ENCODE results near the gene CECR2.
A peak's percentile ranks its signal among the peaks of the same experiment; 100 is the strongest.

CECR2 gene

DNA sequence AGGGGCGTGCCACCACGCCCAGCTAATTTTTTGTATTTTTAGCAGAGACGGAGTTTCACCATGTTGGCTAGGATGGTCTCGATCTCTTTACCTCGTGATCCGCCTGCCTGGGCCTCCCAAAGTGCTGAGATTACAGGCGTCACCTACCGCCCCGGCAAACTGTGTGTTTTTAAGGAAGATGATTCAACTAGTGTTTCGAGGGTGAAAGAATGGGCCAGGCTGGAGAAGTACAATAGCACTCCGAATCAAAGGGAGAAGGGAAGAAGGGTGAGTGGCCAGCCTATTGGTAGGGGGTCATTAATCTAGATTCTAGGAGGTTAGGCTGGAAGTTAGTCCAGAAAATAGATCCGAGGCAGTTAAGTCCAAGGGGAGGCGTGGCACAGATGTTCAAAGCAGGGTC lies 2.9 kb upstream of the CECR2 start:
- H3K27me3 ChIP-seq (replicated peaks in 2 of 5; ENCODE audit: control insufficient read depth in 4 of 5, insufficient read depth in 5 of 5, low read length in 4 of 5): peaks cover 9 to 65% (median 27%) of the 10 kb centered on the region in 5 experiments

GRCh38 chr22:17366830-17367229 lies 2.4 kb upstream of the CECR2 start:
- Histone ChIP-seq H3K4me1 (ENCODE audit: control extremely low read depth in 1 of 4, control insufficient read depth in 4 of 4, insufficient read depth in 4 of 4, low read length in 3 of 4) (peaks cover 3 to 28% (median 25%) of the 10 kb centered on the region in 4 experiments), H3K36me3 (ENCODE audit: control insufficient read depth in 4 of 4, insufficient read depth in 4 of 4, low read length in 3 of 4) (no peaks in the 10 kb centered on the region), H3K9me3 (ENCODE audit: control extremely low read depth in 1 of 5, control insufficient read depth in 4 of 5, insufficient read depth in 2 of 5, low read depth in 1 of 5, low read length in 4 of 5) (no peaks in the 10 kb centered on the region), H3K27me3 (replicated peaks in 2 of 5; ENCODE audit: control insufficient read depth in 4 of 5, insufficient read depth in 5 of 5, low read length in 4 of 5) (peaks cover 14 to 70% (median 31%) of the 10 kb centered on the region in 5 experiments), H3K27ac (ENCODE audit: insufficient read depth in 1 of 2, low read depth in 1 of 2, low read length in 2 of 2, poor library complexity in 1 of 2, severe bottlenecking in 2 of 2) (no peak overlapping the region), H3K4me3 (ENCODE audit: control insufficient read depth in 1 of 7, extremely low read depth in 1 of 7, insufficient read depth in 4 of 7, low read depth in 2 of 7, low read length in 6 of 7) (no peak overlapping the region)
- ChIA-PET POLR2A (no interaction called here), CTCF (interaction anchor here (1.4 kb wide), 1 partner anchor 134 kb away, joined by 5 read pairs; no protein-coding TSS in a partner anchor)
- no peak for DNase-seq
- WGBS (ENCODE audit: insufficient coverage): no CpG with 5 or more reads among the region's 11 CpGs

More for the DNA sequence above, 2.9 kb upstream of the CECR2 start:
- ChIA-PET CTCF (interaction anchor here (0.8 to 0.9 kb wide), 3 partner anchors 17 to 155 kb away, joined by 3 read pairs; partner anchors contain the start of gene ADA2), POLR2A (no interaction called here)
- no peak for DNase-seq
- Histone ChIP-seq H3K9me3 (ENCODE audit: control extremely low read depth in 1 of 5, control insufficient read depth in 4 of 5, insufficient read depth in 2 of 5, low read depth in 1 of 5, low read length in 4 of 5) (no peaks in the 10 kb centered on the region), H3K4me1 (ENCODE audit: control extremely low read depth in 1 of 4, control insufficient read depth in 4 of 4, insufficient read depth in 4 of 4, low read length in 3 of 4) (peaks cover 3 to 28% (median 25%) of the 10 kb centered on the region in 4 experiments), H3K4me3 (ENCODE audit: control insufficient read depth in 1 of 7, extremely low read depth in 1 of 7, insufficient read depth in 4 of 7, low read depth in 2 of 7, low read length in 6 of 7) (no peak overlapping the region), H3K27ac (ENCODE audit: insufficient read depth in 1 of 2, low read depth in 1 of 2, low read length in 2 of 2, poor library complexity in 1 of 2, severe bottlenecking in 2 of 2) (no peak overlapping the region), H3K36me3 (ENCODE audit: control insufficient read depth in 4 of 4, insufficient read depth in 4 of 4, low read length in 3 of 4) (no peaks in the 10 kb centered on the region)
- WGBS (ENCODE audit: insufficient coverage): 93% methylated on average over 13 of the region's 13 CpGs

DNA sequence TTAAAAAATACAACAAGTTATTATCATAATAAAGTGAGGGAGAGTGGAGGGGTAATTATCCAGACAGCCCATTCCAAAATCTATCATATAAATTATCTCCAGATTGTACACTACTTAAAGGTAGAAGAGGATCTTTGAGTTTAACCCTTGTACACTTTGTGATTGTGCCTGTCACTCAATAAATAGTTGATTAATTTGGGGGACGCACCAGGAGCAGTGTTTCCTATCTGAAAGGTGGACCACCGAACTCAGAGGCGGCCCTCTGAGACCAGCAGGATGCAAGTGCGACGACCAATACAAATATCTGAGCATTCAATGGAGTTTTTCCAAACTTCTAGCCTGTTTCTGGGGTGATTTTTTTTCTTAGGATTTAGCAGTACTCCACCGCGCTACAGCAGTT lies 1.1 kb upstream of the CECR2 start:
- H3K27me3 ChIP-seq (replicated peaks in 2 of 5; ENCODE audit: control insufficient read depth in 4 of 5, insufficient read depth in 5 of 5, low read length in 4 of 5): peaks cover 19 to 82% (median 40%) of the 10 kb centered on the region in 5 experiments
- no peaks in the 10 kb centered on the region for H3K36me3 ChIP-seq (ENCODE audit: control insufficient read depth in 4 of 4, insufficient read depth in 4 of 4, low read length in 3 of 4)
- 14% methylated on average over 5 of the region's 7 CpGs for WGBS (ENCODE audit: insufficient coverage)
- no peak overlapping the region for H3K27ac ChIP-seq (ENCODE audit: insufficient read depth in 1 of 2, low read depth in 1 of 2, low read length in 2 of 2, poor library complexity in 1 of 2, severe bottlenecking in 2 of 2)
- H3K4me3 ChIP-seq (ENCODE audit: control insufficient read depth in 1 of 7, extremely low read depth in 1 of 7, insufficient read depth in 4 of 7, low read depth in 2 of 7, low read length in 6 of 7): peak overlapping the region in 2 of 7 experiments; percentile 64 to 68
- no peaks in the 10 kb centered on the region for H3K9me3 ChIP-seq (ENCODE audit: control extremely low read depth in 1 of 5, control insufficient read depth in 4 of 5, insufficient read depth in 2 of 5, low read depth in 1 of 5, low read length in 4 of 5)
- POLR2A ChIA-PET: no interaction called here
- CTCF ChIA-PET: interaction anchor here (1.2 to 1.5 kb wide), 3 partner anchors 18 to 133 kb away, joined by 3 to 5 read pairs (median 4); no protein-coding TSS in a partner anchor
- H3K4me1 ChIP-seq (ENCODE audit: control extremely low read depth in 1 of 4, control insufficient read depth in 4 of 4, insufficient read depth in 4 of 4, low read length in 3 of 4): peaks cover 3 to 28% (median 25%) of the 10 kb centered on the region in 4 experiments
- DNase-seq: no peak

DNA sequence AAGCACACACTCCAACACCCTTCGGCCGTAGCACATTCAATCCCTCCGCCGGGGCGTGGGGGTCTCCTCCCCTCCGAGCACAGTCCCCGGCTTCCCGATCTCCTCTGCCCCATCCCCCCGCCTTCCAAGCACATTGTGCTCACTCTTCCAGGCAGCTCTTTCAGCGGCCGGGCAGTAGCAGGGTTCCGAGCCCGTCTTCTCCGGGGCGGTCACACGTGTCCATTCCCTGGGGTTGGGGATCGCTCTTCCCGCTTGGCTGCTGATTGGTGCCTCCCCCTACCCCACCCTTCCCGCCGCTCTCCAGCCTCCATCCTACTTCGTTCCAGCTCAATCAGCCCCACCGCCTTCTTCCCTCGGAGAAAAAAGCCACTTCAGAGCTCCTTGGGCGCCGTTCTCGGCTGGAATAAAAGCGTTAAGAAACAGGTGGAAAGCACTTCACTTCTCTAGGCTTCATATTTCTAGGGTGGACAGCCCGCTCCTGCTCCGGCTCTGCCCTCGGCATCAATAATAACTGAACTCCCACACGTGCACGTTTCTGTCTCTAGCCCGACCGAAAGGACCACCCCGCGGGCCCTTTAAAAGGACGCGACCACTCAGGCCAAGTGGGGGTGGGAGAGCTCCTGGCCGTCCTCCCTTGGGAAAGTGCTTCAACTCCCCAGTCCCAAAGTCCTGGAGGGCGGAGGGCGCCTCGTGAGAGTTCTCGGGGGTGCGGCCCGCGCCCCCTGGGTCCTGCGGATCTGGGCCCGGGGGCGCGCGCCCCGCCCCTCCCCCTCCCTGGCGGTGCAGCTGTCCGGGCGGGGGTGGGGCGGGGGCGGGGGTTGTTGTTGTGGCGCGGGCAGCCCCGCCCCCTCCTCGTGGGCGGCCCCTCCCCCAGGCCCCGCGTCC lies 464 bp upstream of the CECR2 start:
- WGBS (ENCODE audit: insufficient coverage): 0% methylated on average over 37 of the region's 64 CpGs
- POLR2A ChIA-PET: no interaction called here
- CTCF ChIA-PET: interaction anchor here (0.8 to 1.5 kb wide), 3 partner anchors 18 to 70 kb away, joined by 3 to 4 read pairs (median 3); no protein-coding TSS in a partner anchor
- DNase-seq: peak in 2 of 3 donors; percentile 35 to 45
- peaks cover 19 to 86% (median 41%) of the 10 kb centered on the region in 5 experiments for H3K27me3 ChIP-seq (replicated peaks in 2 of 5; ENCODE audit: control insufficient read depth in 4 of 5, insufficient read depth in 5 of 5, low read length in 4 of 5)
- peak overlapping the region in 5 of 7 experiments; percentile 3 to 68 (median 48) for H3K4me3 ChIP-seq (ENCODE audit: control insufficient read depth in 1 of 7, extremely low read depth in 1 of 7, insufficient read depth in 4 of 7, low read depth in 2 of 7, low read length in 6 of 7)
- H3K9me3 ChIP-seq (ENCODE audit: control extremely low read depth in 1 of 5, control insufficient read depth in 4 of 5, insufficient read depth in 2 of 5, low read depth in 1 of 5, low read length in 4 of 5): no peaks in the 10 kb centered on the region
- H3K36me3 ChIP-seq (ENCODE audit: control insufficient read depth in 4 of 4, insufficient read depth in 4 of 4, low read length in 3 of 4): no peaks in the 10 kb centered on the region
- H3K4me1 ChIP-seq (ENCODE audit: control extremely low read depth in 1 of 4, control insufficient read depth in 4 of 4, insufficient read depth in 4 of 4, low read length in 3 of 4): peaks cover 3 to 28% (median 25%) of the 10 kb centered on the region in 4 experiments
- H3K27ac ChIP-seq (ENCODE audit: insufficient read depth in 1 of 2, low read depth in 1 of 2, low read length in 2 of 2, poor library complexity in 1 of 2, severe bottlenecking in 2 of 2): no peak overlapping the region

- Histone ChIP-seq H3K9me3 (ENCODE audit: control extremely low read depth in 1 of 5, control insufficient read depth in 4 of 5, insufficient read depth in 2 of 5, low read depth in 1 of 5, low read length in 4 of 5) (no peaks in the 10 kb centered on the region), H3K36me3 (ENCODE audit: control insufficient read depth in 4 of 4, insufficient read depth in 4 of 4, low read length in 3 of 4) (no peaks in the 10 kb centered on the region), H3K27ac (ENCODE audit: insufficient read depth in 1 of 2, low read depth in 1 of 2, low read length in 2 of 2, poor library complexity in 1 of 2, severe bottlenecking in 2 of 2) (no peak overlapping the region), H3K4me1 (ENCODE audit: control extremely low read depth in 1 of 4, control insufficient read depth in 4 of 4, insufficient read depth in 4 of 4, low read length in 3 of 4) (peaks cover 3 to 28% (median 25%) of the 10 kb centered on the region in 4 experiments), H3K4me3 (ENCODE audit: control insufficient read depth in 1 of 7, extremely low read depth in 1 of 7, insufficient read depth in 4 of 7, low read depth in 2 of 7, low read length in 6 of 7) (peak overlapping the region in 5 of 7 experiments; percentile 49 to 64 (median 52)), H3K27me3 (replicated peaks in 2 of 5; ENCODE audit: control insufficient read depth in 4 of 5, insufficient read depth in 5 of 5, low read length in 4 of 5) (peaks cover 21 to 87% (median 49%) of the 10 kb centered on the region in 5 experiments)
- ChIA-PET POLR2A (no interaction called here), CTCF (no interaction called here)
- WGBS (ENCODE audit: insufficient coverage): 1% methylated on average over 58 of the region's 88 CpGs
- DNase-seq: peak in 1 of 3 donors; percentile 6
These were observed 936 bp downstream of the CECR2 start for GRCh38 chr22:17370026-17370765.

DNA sequence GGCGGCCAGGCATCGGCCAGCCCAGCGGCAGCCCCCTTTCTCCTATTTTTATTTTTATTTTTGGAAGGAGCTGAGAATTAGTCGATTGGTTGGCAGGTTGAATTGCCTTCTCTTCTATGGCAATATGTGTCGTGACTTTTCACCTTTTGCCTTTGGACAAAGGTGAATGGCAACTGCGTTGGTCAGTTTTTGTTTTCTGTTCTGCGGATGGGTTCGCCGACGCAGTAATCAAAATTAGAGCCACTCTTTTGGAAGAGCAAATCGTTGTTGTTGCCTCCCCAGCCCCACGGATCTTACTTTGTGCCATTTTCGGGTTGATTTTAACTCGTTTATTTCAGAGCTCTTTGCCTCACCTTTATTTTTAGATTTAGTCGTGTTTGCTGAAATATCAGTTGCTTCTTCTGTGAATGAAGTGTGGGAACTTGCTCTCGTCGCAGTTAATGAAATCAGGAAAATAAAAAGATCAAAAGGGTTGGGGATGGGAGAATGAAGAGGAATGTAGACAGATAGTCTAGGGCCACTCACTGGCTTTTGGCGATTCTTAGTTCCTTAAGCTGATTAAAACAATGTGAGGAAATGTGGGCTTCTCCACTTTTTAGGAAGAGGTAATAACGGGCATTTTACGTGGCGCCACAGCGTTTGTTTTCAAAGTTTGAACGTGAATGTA lies 1.6 kb downstream of the CECR2 start:
- peaks cover 3 to 28% (median 25%) of the 10 kb centered on the region in 4 experiments for H3K4me1 ChIP-seq (ENCODE audit: control extremely low read depth in 1 of 4, control insufficient read depth in 4 of 4, insufficient read depth in 4 of 4, low read length in 3 of 4)
- no peaks in the 10 kb centered on the region for H3K36me3 ChIP-seq (ENCODE audit: control insufficient read depth in 4 of 4, insufficient read depth in 4 of 4, low read length in 3 of 4)
- peak in 2 of 3 donors; percentile 19 to 26 for DNase-seq
- no peak overlapping the region for H3K27ac ChIP-seq (ENCODE audit: insufficient read depth in 1 of 2, low read depth in 1 of 2, low read length in 2 of 2, poor library complexity in 1 of 2, severe bottlenecking in 2 of 2)
- CTCF ChIA-PET: no interaction called here
- POLR2A ChIA-PET: no interaction called here
- H3K9me3 ChIP-seq (ENCODE audit: control extremely low read depth in 1 of 5, control insufficient read depth in 4 of 5, insufficient read depth in 2 of 5, low read depth in 1 of 5, low read length in 4 of 5): no peaks in the 10 kb centered on the region
- 4% methylated on average over 14 of the region's 23 CpGs for WGBS (ENCODE audit: insufficient coverage)
- H3K4me3 ChIP-seq (ENCODE audit: control insufficient read depth in 1 of 7, extremely low read depth in 1 of 7, insufficient read depth in 4 of 7, low read depth in 2 of 7, low read length in 6 of 7): peak overlapping the region in 5 of 7 experiments; percentile 28 to 64 (median 48)
- peaks cover 21 to 82% (median 49%) of the 10 kb centered on the region in 5 experiments for H3K27me3 ChIP-seq (replicated peaks in 2 of 5; ENCODE audit: control insufficient read depth in 4 of 5, insufficient read depth in 5 of 5, low read length in 4 of 5)
